Renal cortical epithelial cell (primary cell): ENCODE measurements around the gene CDK14. TPM values are rescaled to one million over a fixed set of nuclear protein-coding genes. Genes with fewer than 3 reads are reported as not detected.

Experiments
- DNase-seq: peaks from one replicate; pipeline ENCODE4 v3.0.0-alpha.2; 2011; ENCODE audit warnings: low read depth
- total RNA-seq: library from RNA; depleted of rRNA; stranded (reverse); fragments of >200 nt; gene quantifications from 2 replicates; pipeline ENCODE4 v1.2.3, GENCODE V29; 2014

Gene CDK14
- total RNA-seq, 1 donor from 2014 or later, result 30.2 TPM

- no peak for DNase-seq
Observed at GRCh38 chr7:91088691-91089090, 492.6 kb downstream of the CDK14 start.

- DNase-seq, result peak; percentile 42
Observed at GRCh38 chr7:91089382-91089963, 493.4 kb downstream of the CDK14 start.

GRCh38 chr7:91090684-91091083, 494.6 kb downstream of the CDK14 start:
- no peak for DNase-seq

DNA sequence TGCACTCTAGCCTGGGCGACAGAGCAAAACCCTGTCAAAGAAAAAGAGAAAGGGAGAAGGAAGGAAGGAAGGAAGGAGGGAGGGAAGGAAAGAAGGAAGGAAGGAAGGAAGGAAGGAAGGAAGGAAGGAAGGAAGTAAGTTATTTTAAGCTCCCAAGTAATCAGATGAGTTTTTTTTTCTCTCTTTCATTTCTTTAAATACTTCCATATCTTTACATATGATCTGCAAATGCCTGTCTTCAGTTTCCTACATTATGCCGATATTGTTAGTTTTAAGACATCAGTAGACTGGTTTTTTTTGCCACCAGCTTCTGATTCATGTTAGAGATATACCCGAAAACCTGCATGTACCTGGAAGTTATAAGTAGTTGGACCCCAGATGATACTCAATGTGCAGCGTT, 495.5 kb downstream of the CDK14 start:
- DNase-seq, result no peak

GRCh38 chr7:91093181-91093580, 497.1 kb downstream of the CDK14 start:
- DNase-seq, result no peak

DNA sequence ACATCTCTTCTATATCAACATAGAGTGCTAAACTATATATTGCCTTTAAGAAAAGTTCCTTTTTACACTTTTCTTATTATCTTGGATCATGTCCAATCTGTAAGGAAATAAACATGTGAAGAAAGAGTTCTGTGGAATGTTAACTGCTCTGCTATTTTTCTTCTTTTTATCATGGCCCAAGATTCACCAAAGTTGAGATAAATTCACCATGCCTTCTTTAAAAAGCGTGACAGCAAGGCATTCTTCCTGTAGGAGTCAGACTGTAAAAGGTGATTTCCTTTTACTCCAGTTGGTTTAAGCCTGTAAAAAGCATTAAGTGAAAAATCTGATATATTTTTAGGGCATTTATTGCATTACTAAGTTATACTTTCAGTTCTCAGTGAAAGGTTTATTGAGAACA, 502.4 kb downstream of the CDK14 start:
- no peak for DNase-seq

- peak; percentile 7 for DNase-seq
Observed at GRCh38 chr7:91103363-91103762, 507.2 kb downstream of the CDK14 start.

GRCh38 chr7:91107460-91107859, 511.3 kb downstream of the CDK14 start:
- no peak for DNase-seq

DNA sequence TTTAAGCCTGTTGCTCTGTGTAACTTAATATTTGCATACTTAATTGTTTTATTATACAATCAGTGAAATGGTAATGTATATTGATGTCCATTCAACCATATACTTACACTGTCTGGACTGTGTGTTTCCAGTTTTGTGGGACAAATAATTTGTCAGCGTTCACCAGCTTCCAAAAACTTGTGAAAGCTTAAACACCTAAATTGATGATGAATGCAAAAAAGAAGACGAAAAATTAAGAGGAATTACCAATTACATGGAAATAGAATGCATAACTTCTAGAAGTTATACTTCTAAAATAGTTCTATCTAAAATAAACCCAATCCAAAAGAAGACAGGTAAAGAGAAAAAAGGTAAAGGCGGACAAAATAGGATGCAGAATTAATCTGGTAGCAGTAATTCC, 513.1 kb downstream of the CDK14 start:
- no peak for DNase-seq

DNA sequence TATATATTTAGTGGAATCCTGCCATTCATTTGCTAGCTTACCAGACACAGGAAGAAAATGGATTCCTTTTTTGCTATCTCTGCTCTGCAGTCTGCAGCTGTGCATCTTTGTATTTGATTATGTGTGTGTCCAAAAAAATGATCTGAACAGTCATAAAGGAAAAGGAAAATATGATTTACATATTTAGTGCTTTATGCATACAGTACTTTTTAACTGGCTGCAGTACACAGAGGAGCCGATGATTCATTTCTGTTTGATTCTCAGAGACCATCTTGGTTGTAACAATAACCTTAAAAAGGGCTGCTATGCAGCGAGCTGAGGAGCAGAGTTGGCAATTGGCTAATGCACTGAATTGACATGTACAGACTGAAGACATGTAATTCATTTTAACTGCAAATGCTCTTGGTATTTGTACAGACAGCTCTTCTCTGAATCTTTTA, 516.8 kb downstream of the CDK14 start:
- no peak for DNase-seq

DNA sequence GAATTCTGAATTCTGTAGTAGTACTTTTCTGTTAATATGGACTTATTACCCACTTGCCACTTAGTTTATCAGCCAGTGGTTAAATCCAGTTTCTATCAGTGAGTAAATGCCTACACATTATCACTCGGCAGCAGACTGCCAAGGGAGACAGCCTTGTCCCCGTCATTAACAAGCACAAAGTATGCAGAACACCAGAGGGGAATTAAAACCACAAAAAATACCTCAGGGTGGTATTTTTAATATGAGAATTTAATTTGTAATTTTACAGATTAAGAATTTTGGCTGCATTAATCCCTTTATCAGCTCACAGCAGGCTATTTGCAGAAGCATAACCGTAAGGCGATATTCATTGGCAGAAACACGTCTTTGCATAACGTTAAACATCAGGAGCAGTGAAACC, 518.1 kb downstream of the CDK14 start:
- no peak for DNase-seq

- DNase-seq, result no peak
Observed at GRCh38 chr7:91126762-91127161, 530.6 kb downstream of the CDK14 start.

DNA sequence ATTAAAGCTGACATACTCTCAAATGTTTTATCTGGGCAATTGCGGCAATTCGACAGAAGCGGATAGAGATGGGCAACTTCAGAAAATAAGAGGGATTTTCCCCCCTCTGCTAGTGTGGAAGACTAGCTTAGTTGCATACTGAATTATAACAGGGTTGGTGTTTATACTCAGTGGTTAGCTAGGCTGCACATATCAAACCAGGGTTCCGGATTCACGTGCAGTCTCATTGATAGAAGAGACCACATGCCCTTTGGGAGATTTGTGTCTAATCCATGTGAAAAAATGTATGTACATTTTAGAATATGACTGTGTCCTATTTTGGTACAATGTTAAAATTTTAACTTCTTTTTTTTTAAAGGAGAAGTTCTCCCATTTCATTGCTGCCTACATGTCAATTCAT, 531.2 kb downstream of the CDK14 start:
- DNase-seq, result no peak

DNA sequence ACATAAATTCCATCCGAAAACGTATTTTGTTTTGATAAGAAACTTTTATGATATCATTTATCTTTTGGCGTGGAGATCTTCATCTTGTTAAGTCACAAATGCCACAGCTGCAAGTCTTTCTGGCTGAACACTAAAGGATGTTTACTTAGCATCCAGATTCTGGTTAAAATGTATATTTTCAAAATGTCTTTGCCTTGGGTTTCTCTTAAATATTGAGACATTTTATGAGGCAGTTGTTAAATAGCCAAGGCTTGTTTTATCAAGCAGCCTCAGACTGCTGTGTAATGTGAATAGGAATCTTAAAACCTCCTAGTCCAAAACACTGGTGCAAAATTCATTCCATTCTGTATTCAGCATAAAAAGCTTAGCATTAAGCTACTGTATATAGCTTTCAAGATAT, 531.8 kb downstream of the CDK14 start:
- no peak for DNase-seq

- peak; percentile 44 for DNase-seq
Observed at GRCh38 chr7:91128683-91129348, 532.7 kb downstream of the CDK14 start.

DNA sequence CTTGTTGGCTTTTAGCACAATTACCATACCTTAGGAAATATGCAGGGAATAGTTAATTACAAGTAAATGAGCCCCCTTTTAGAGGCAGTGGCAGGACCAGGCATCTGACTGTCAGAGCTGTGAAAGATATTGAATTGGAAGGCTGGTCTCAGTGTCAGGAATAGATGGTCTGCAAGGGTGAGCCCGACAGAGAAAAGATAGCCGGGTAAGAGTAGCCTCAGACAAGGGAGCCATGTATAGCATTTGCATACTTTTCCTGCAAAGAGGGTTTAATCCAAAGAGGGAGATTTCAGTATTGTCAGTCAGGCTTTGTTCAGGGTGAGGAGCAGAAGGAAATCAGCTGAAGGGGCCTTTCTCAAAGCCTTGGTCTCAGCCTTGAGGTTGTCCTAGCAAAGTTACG, 539.2 kb downstream of the CDK14 start:
- no peak for DNase-seq

DNA sequence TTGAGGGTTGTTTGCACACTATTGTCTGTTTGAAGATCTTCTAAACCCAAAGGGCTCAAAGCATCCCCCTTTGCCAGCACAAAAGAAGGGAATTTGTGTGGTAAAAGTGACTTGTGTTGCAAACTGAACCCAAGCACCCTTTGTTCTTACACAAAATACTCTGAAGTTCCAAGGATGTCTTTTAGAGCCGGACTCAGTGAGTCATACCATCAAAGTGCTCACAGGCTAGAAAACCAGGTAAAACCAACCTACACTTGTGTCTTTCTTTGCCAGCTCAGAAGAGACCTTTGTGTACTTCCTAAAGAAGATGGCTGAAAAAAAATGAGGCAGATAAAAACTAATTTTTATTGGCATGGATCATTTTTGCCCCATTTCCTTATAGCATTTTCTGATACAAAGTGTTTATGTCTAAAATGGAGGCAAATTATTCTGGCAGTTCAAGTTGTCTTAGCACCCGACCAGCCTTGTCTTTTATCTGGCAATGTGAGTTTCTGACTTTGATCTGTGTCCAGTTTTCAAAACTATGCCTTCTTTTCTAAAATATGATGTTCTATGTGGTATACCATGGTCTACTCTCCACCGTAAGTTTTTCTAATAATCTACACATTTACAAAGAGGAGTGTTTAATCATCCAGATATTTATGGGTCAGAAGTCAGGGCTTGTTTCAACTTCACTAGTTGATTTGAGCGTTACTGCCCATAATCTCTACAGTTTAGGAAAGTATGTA, 539.7 kb downstream of the CDK14 start:
- DNase-seq, result peak; percentile 82

DNA sequence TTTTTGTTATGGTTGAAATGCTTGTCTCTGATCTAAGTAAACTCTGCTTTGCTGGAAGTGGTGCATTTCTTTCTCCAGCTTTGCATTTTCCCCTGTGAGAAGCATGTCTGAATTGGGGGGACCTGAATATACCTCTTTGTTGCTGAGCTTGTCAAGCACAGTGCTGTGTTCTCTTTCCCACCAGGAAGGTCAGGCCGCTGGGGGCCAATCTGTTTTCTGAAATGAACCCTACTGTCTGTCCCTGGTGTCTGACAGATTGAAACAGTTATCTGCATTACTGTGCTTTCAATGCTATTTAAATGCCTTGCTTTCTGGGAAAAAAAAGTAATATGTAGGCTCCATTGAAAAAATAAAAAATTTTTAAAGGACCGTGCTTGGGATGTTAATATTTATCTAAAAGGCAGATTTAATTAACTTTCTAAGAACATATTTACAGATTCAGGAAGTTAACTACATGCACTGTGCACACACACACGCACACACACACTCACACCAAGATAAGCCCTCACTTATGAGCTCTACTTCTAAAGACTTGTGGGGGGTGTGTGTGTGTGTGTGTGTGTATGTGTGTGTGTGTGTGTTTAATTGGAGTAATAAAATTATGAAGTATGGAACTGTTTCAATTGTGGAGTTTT, 541.1 kb downstream of the CDK14 start:
- DNase-seq, result peak; percentile 65

- DNase-seq, result peak; percentile 33
Observed at GRCh38 chr7:91137788-91138368, 541.8 kb downstream of the CDK14 start.

DNA sequence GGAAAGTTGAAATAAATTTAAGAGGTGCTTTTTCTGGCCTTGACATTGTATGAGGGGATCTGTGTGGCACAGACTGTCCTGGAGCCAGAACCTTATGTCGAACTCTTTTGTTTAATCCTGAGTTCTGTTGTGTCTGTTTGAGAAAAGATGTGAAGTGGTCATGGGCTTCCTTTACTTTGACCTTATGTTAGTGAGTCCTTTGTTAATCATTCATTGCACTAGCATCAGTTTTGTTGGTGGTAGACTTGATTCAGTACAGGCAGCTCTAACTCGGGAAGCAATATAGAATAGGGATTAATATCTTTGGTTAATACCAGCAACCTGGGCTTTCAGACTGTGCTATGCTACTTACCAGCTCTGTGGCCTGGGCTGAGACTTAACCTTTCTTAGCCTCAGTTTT, 544.2 kb downstream of the CDK14 start:
- peak; percentile 75 for DNase-seq

DNA sequence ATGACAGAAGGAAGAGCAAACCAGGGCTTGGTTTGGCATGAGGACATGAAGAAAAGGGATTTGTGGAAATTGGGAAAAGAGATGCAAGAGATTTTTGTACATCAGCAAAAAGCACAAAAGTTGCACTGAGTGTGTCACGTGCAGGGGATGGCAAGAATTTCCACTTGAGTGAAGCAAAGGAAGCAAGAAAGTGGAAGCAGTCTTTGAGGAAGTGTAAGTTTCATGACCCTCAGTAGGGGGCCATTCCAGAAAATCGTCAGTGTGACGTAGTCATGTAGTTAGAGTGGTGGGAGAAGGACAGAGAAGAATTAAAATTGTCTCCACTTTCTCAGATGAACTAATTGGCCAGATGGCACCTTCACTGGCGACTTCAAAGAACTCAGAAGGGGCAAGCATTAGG, 544.9 kb downstream of the CDK14 start:
- DNase-seq, result peak; percentile 75

DNA sequence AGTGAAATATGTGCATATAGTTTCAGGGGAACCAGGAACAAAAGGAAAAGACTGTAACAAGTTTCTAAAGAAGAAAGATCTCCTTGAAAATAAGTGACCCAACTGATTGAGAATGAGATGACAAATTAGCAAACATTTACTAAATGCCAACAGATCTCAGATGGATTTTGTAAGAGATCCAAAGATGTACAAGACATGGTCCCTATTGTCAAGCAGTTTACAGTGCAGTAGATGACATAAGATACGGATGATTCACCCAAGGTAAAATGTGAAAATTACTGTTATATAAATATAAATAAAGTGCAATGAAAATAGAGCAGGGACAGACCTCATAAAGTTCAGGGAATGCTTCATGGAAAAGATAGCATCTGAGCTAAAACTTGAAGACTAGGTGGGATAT, 546.6 kb downstream of the CDK14 start:
- no peak for DNase-seq
